HEK293T (cell line): ENCODE data around the gene POLQ.

Experiments used
- BHLHE40 ChIP-seq: fragments of 450-650 bp; IDR thresholded peaks from 2 replicates; pipeline ENCODE4 v1.6.1; 2016; ENCODE audit warnings: mild to moderate bottlenecking, moderate library complexity, borderline replicate concordance
- CTBP1 ChIP-seq: fragments of 450-650 bp; IDR thresholded peaks from 2 replicates; pipeline ENCODE4 v1.6.1; 2016; ENCODE audit warnings: borderline replicate concordance
- ELF4 ChIP-seq: fragments of 450-650 bp; IDR thresholded peaks from 2 replicates; pipeline ENCODE4 v1.6.1; 2017; ENCODE audit warnings: antibody characterized with exemption
- FOXA1 ChIP-seq: fragments of 450-650 bp; IDR thresholded peaks from 2 replicates; pipeline ENCODE4 v1.6.1; 2016; ENCODE audit warnings: mild to moderate bottlenecking
- FOXM1 ChIP-seq: fragments of 450-650 bp; IDR thresholded peaks from 2 replicates; pipeline ENCODE4 v1.6.1; 2017; ENCODE audit warnings: mild to moderate bottlenecking, borderline replicate concordance
- HDGF ChIP-seq: fragments of 450-650 bp; IDR thresholded peaks from 2 replicates; pipeline ENCODE4 v1.6.1; 2017; ENCODE audit warnings: antibody characterized with exemption, borderline replicate concordance
- LEF1 ChIP-seq: fragments of 450-650 bp; IDR thresholded peaks from 2 replicates; pipeline ENCODE4 v1.6.1; 2017; ENCODE audit warnings: mild to moderate bottlenecking, borderline replicate concordance
- NFRKB ChIP-seq: fragments of 450-650 bp; IDR thresholded peaks from 2 replicates; pipeline ENCODE4 v1.6.1; 2016; ENCODE audit warnings: mild to moderate bottlenecking, moderate library complexity
- SP1 ChIP-seq: fragments of 450-650 bp; IDR thresholded peaks from 2 replicates; pipeline ENCODE4 v1.6.1; 2017
- TARDBP ChIP-seq: fragments of 450-650 bp; IDR thresholded peaks from 2 replicates; pipeline ENCODE4 v1.6.1; 2016
- ZNF384 ChIP-seq: fragments of 450-650 bp; IDR thresholded peaks from 2 replicates; pipeline ENCODE4 v1.6.1; 2016
- TF ChIP-seq, protein P1 (sequence below): fragments of 450-650 bp; IDR thresholded peaks from 2 replicates; pipeline ENCODE4 v1.6.1; 2016

DNA sequence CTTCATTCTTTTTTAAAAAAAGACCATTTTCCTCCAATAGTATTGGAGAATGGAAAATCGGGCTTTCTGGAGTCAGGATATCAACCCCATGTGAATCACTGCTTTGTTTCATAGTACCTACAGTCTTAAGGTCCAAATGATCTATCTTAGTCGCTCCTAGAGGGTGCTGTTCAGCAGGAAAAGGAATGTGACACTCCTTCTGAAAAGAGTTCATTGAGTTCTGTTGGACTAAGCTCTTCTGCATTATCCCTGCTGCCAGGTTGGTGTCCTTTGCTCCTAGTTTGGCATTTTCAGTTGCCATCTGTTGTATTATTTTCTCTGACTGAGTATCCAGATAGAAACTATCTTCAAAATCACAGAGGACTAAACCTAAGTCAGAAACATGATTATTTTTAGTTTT is 57.2 kb downstream of the POLQ start:
- no peak for TF ChIP-seq SP1
- no peak for TF ChIP-seq CTBP1
- TF ChIP-seq BHLHE40: no peak
- TF ChIP-seq NFRKB: no peak
- no peak for TF ChIP-seq ELF4
- TF ChIP-seq FOXM1: no peak
- no peak for TF ChIP-seq ZNF384
- TF ChIP-seq TARDBP: no peak
- TF ChIP-seq FOXA1: no peak
- TF ChIP-seq, protein P1, sequence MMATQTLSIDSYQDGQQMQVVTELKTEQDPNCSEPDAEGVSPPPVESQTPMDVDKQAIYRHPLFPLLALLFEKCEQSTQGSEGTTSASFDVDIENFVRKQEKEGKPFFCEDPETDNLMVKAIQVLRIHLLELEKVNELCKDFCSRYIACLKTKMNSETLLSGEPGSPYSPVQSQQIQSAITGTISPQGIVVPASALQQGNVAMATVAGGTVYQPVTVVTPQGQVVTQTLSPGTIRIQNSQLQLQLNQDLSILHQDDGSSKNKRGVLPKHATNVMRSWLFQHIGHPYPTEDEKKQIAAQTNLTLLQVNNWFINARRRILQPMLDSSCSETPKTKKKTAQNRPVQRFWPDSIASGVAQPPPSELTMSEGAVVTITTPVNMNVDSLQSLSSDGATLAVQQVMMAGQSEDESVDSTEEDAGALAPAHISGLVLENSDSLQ: no peak
- TF ChIP-seq HDGF: no peak
- no peak for TF ChIP-seq LEF1
